HG02852 (cell line): ENCODE measurements around the gene ABCG4.
"Not testable (repeated sequence)": the region's sequence is repeated elsewhere in the genome, so short reads cannot be mapped to it uniquely, and the experiment has no call there.

Experiments used
- ATAC-seq: cut with Tn5 transposase; IDR thresholded peaks from one replicate; pipeline ENCODE4 v1.9.1; 2021; ENCODE audit warnings: mild to moderate bottlenecking, moderate library complexity; ENCODE audit not compliant: unreplicated experiment

Gene ABCG4

GRCh38 chr11:119115484-119116234 lies 33.2 kb upstream of the ABCG4 start:
- ATAC-seq, result no peak

- no peak for ATAC-seq
Measured at GRCh38 chr11:119116235-119116594, 32.6 kb upstream of the ABCG4 start.

- no peak for ATAC-seq
Measured at GRCh38 chr11:119116601-119117000, 32.3 kb upstream of the ABCG4 start.

- ATAC-seq, result no peak
Measured at GRCh38 chr11:119117004-119117706, 31.7 kb upstream of the ABCG4 start.

GRCh38 chr11:119118227-119118626 lies 30.6 kb upstream of the ABCG4 start:
- ATAC-seq, result no peak

GRCh38 chr11:119118946-119119345 lies 29.9 kb upstream of the ABCG4 start:
- ATAC-seq, result no peak

- no peak for ATAC-seq
Measured at GRCh38 chr11:119120639-119121007, 28.2 kb upstream of the ABCG4 start.

- peak; percentile 94 for ATAC-seq
Measured at GRCh38 chr11:119121008-119121810, 27.6 kb upstream of the ABCG4 start, which contains the start of gene HINFP. TSS of gene HINFP (plus strand) at chr11:119121580. CDS start at chr11:119126945, 5,365 bp downstream.

- ATAC-seq, result no peak
Measured at GRCh38 chr11:119121811-119122124, 27.1 kb upstream of the ABCG4 start.

- ATAC-seq, result no peak
Measured at GRCh38 chr11:119125821-119126220, 23.0 kb upstream of the ABCG4 start.

- no peak for ATAC-seq
Measured at GRCh38 chr11:119126675-119127268, 22.1 kb upstream of the ABCG4 start.

- ATAC-seq, result no peak
Measured at GRCh38 chr11:119130662-119131061, 18.2 kb upstream of the ABCG4 start.

- ATAC-seq, result no peak
Measured at GRCh38 chr11:119134389-119134978, 14.4 kb upstream of the ABCG4 start.

- not testable (repeated sequence) for ATAC-seq
Measured at GRCh38 chr11:119139276-119139675, 9.6 kb upstream of the ABCG4 start.

GRCh38 chr11:119144825-119145486 lies 3.9 kb upstream of the ABCG4 start:
- ATAC-seq, result no peak

GRCh38 chr11:119145551-119145950 lies 3.3 kb upstream of the ABCG4 start:
- ATAC-seq, result no peak

- no peak for ATAC-seq
Measured at GRCh38 chr11:119147604-119148333, 1.1 kb upstream of the ABCG4 start.

GRCh38 chr11:119148720-119149017 lies 183 bp upstream of the ABCG4 start:
- no peak for ATAC-seq

GRCh38 chr11:119149786-119150275 lies 979 bp downstream of the ABCG4 start:
- ATAC-seq, result no peak

GRCh38 chr11:119152043-119152442 lies 3.2 kb downstream of the ABCG4 start:
- no peak for ATAC-seq
